ENCODE measurements around the gene PHF21A. TPM values are rescaled to one million over a fixed set of nuclear protein-coding genes. Genes with fewer than 3 reads are reported as not detected.
"Not testable (repeated sequence)": the region's sequence is repeated elsewhere in the genome, so short reads cannot be mapped to it uniquely, and the experiment has no call there.

Gene PHF21A
- total RNA-seq, 1 experiment from 2014 or later: 24.6 TPM

- DNase-seq (ENCODE audit: low spot score): no peak
These were observed 199.5 kb downstream of the PHF21A start for GRCh38 chr11:45921561-45922424.

- no peak for DNase-seq (ENCODE audit: low spot score)
These were observed 200.4 kb downstream of the PHF21A start for GRCh38 chr11:45920531-45921477.

DNA sequence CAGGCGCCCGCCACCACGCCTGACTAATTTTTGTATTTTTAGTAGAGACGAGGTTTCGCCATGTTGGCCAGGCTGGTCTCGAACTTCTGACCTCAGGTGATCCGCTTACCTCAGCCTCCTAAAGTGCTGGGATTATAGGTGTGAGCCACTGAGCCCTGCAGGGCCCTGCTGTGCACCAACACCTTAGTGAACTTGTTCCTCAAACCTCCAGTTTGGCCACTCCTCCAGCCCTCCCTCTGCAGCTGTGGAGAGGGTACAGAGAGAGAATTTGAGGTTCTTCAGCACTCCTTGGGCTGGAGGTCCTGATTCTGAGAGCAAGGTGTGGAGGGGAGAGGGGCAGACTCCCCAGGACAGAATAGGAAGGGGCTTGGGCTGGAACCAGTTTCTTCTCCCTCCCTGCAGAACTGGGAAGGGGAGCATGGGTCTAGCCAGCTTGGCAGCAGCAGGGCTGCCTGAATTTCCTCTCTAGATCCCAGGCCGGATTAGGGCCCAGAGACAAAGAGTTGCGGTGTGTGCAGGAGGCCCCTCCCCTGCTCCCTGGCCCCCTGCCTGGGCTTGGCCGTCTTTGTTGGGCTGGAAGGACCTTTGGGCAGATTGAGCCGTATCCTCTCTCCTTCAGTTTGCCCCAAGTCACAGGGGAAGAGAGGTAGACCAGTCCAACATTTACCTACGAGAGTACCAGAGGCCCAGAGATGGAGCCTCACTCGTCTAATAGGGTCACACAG is 201.3 kb downstream of the PHF21A start:
- no peak for DNase-seq (ENCODE audit: low spot score)

DNA sequence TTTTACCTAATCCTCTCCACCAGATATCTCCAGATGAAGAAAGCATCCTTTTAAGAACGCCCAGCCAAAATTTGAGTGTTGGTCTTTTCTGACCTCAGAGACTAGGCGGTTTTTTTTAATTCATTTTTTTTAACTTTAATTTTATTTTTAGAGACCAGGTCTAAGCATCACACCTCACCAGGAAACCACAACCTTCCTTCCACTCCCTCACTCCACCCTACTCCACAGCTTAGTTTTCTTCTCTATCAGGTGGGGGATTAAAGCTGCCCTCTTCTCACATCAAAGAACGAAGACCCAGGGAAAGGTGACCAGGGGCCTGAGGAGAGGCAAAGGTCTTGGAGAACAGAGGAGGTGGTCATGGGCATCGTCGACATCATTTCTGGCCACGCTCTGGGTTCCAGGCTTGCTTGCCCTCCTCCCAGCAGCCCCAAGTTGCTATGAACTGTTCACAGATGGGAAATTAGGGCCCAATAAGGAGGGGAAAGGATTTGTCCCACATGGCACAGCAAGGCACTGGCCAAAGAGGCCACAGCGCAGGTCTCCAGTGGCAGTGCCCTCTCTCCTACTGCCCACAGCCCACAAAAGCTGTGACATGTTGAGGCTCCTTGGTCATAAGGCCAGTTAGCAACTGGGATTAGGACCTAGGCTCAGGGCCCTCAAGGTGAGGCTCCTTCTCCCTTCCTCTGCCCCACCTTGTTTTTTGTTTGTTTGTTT is 202.1 kb downstream of the PHF21A start:
- no peak for DNase-seq (ENCODE audit: low spot score)

- peak; percentile 71 for DNase-seq (ENCODE audit: low spot score)
These were observed 202.8 kb downstream of the PHF21A start for GRCh38 chr11:45918331-45918941.

DNA sequence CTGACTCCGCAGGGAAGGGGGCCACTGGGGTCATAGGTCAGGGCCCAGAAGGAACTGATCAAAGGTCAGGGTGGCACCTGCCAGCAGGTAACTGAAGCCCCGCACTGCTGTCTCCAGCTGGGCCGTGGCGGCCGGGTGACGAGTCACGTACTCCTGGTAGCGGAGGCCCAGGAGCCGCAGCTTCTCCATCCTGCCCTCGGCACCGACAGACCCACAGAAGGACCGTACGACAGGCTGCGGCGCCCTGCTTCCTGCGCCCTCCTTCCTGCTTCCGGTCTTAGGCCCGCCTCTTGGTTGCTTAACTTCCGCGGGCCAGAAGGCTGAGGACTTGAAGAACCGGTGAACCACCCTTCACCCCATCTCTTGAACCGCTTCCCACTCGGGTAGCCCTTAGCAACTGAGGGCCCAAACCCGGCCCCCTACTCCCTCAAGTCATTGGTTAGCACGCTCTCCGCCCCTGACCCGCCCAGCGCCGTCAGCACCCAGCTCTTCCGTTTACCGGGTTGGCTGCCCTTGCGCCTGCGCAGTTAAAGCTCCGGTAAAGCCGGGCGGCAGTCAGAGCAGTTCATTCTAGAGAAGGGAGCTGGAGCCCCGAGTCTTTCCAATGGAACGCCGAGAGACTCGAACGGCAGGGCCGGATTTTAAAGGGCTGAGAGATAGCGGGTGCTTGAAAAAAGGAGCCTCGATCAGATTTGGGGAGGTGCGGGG is 203.5 kb downstream of the PHF21A start, which contains the start of gene PEX16:
PEX16 (minus strand) TSS at position 255 of the 708 bp plus-strand sequence; CDS start at position 189, 66 bp downstream.
- DNase-seq (ENCODE audit: low spot score): peak; percentile 100

DNA sequence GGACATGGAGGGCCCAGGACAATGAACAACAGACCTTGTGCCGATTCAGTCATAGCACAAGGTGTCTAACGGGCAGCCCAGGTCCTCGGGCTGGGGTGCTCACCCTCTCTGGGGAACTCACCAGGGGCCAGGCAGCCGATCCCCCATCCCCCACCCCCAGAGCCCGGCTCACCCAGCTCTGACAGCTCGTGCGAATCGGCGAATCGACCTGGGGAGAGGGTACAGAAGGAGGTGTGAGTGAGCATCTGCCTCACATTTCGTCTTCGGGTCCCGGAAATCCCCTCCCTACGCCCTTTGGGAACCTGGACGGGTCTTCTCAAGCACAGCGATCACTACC is 204.0 kb downstream of the PHF21A start:
- no peak for DNase-seq (ENCODE audit: low spot score)

DNA sequence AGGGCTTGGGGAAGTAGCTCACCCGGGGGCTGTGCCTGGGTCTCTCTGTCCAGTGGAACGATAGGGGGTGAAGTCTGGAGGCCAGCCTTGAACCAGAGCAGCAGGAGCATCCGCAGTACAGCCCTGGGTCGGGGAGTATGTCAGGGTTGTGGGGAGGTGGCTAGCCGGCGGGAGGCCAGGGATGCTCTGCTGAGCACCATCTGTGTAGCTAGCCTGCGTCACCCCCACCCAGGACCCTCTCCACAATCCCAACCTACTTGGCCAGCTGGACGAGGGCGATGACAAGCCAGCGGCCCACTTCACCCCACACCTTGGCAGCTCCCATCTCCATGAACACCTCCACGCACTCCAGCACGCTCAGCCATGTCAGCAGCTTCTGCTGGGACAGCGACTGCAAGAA is 205.8 kb downstream of the PHF21A start:
- no peak for DNase-seq (ENCODE audit: low spot score)

- DNase-seq (ENCODE audit: low spot score): no peak
These were observed 207.2 kb downstream of the PHF21A start for GRCh38 chr11:45913942-45914635.

DNA sequence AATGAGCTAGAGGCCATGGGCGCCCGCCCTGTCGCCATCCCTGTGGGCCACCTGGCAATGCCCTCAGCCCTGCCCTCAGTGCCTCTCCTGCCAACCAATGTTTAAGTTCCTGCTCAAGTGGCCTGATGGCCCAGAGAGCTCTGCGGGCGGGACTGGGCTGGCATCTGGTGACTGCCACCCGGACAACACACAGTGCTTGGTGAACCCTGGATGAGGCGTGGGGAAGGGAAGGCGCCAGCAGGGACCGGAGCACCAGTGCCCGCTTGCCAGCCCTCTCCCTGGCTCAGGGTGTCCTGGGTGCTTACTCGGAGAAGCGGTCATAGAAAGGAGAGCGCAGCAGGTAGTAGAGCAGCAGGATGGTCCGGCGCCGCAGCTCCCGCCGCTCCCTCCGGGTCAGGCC is 207.7 kb downstream of the PHF21A start:
- no peak for DNase-seq (ENCODE audit: low spot score)

DNA sequence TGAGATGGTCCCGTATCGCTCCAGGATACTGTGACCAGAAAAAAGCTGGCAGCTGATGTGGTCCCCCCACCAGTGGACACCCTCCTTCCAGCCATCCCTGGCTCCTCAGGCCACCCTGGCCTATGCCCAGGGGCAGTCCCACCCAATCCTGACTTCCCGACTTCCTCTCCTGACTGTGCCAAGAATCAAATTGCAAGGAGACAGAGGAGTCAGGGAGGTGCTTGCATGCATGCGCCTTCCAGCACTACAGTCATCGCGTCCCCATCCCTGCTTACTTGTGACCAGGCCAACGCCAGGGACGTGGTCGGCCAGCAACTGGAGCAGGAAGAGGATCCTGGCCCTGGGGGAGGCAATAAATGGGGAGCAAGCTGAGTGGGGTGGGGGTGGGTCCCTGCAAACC is 210.6 kb downstream of the PHF21A start:
- no peak for DNase-seq (ENCODE audit: low spot score)

GRCh38 chr11:45909594-45910475 is 211.4 kb downstream of the PHF21A start:
- DNase-seq (ENCODE audit: low spot score): no peak

- DNase-seq (ENCODE audit: low spot score): no peak
These were observed 213.3 kb downstream of the PHF21A start for GRCh38 chr11:45907911-45908370.

- no peak for DNase-seq (ENCODE audit: low spot score)
These were observed 214.2 kb downstream of the PHF21A start, which contains the start of gene FREY1 for GRCh38 chr11:45906965-45907611. TSS of gene FREY1 (minus strand) at chr11:45907271. CDS start at chr11:45907245, 26 bp downstream.

DNA sequence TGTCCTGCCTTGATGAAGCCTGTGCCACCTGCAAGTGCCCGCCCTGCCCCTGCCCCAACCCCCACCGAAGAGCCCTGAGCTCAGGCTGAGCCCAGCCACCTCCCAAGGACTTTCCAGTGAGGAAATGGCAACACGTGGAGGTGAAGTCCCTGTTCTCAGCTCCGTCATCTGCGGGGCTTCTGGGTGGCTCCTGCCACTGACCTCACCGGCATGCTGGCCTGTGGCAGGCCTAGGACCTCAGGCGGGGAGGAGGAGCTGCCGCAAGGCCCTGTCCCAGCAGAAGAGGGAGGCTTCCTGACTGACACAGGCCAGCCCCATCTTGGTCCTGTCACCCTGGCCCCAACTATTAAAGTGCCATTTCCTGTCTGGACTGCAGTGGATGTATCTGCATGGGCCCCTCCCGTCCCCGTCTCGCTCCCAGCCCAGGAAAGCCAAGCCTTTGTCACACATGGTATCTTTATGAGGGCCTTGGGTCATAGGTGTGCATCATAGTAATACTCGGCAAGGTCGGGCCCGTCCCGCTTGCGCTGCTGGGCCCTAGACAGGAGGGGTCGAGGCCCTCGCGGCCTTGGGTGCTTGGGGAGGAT is 215.1 kb downstream of the PHF21A start:
- no peak for DNase-seq (ENCODE audit: low spot score)

- DNase-seq (ENCODE audit: low spot score): not testable (repeated sequence)
These were observed 215.7 kb downstream of the PHF21A start for GRCh38 chr11:45905576-45905975.

- DNase-seq (ENCODE audit: low spot score): no peak
These were observed 216.2 kb downstream of the PHF21A start for GRCh38 chr11:45905095-45905494.

Measured in A172 (cell line).